HG02588 (cell line): Measurements from ENCODE around the gene GNS.
"Not testable (repeated sequence)": the region's sequence is repeated elsewhere in the genome, so short reads cannot be mapped to it uniquely, and the experiment has no call there.

Experiments
- ATAC-seq: cut with Tn5 transposase; IDR thresholded peaks from one replicate; pipeline ENCODE4 v1.9.1; 2021; ENCODE audit warnings: mild to moderate bottlenecking, moderate library complexity; ENCODE audit not compliant: unreplicated experiment

GNS gene

DNA sequence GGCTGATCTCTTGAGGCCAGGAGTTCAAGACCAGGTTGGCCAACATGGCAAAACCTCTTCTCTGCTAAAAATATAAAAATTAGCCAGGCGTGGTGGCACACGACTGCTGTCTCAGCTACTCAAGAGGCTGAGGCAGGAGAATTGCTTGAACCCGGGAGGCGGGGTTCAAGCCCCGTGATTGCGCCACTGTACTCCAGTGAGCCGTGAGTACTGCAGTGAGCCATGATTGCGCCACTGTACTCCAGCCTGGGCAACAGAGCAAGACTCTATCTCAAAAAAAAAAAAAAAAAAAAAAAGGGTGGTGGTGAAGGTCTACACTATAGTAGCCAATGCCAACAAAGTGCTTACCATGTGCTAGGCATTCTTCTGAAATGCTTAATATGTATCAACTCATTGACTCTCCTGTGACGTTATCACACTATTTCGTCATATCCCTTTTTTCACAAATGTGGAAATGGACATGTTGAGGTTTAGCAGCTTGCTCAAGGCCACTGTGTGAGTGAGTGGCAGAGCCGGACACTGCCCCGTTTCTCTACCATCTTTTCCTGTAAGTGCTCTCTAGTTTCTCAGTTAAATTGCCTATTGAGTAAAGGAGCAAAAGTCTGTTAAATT, 59.6 kb downstream of the GNS start:
- no peak for ATAC-seq

DNA sequence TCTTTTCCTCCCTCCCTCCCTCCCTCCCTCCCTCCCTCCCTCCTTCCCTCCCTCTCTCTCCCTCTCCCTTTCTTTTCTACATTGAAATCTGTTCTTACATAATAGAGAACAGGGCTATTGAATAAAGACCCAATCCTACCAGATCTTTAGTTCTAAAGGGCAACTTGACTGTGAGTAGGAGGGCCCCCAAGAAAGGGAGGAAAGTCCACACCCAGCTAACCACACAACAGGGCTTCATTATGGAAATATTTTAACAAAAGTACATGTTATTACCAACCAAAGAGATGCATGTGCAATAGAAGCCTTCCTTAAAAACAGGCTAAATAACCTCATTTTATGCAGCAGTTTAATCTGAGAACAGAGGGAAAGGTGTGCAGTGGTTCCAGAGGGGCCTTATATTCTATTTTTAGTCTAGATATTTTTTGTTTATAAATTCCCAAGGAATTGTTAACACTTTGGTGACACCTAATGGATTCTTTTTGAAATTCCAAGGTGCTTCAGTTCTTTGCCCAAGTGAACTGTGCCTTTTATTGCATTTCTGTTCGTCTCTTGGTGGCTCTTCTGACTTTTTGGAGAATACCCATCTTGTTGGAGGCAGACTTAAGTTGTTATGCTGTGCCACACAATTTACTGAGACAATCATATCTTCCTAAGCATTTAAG, 63.0 kb downstream of the GNS start:
- ATAC-seq = no peak

DNA sequence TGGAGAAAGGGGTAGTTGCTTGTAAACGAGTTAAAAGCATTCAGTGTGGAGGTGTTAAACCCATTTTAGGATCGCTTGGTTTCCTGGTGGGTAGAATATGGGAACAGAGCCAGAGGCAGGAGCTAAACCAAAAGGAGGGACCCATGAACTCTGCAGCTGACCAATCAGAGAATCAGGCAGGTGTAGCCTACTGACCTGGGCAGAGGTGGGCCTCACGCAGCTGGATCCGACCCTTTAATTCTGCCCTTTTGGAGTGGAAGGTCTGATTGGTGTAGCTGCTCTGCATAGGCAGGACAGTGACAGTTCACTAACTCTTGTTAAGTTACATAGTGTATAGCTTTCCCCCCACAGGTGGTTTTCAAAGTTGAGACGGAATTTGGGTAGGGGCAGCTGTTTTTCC, 63.7 kb downstream of the GNS start:
- no peak for ATAC-seq

DNA sequence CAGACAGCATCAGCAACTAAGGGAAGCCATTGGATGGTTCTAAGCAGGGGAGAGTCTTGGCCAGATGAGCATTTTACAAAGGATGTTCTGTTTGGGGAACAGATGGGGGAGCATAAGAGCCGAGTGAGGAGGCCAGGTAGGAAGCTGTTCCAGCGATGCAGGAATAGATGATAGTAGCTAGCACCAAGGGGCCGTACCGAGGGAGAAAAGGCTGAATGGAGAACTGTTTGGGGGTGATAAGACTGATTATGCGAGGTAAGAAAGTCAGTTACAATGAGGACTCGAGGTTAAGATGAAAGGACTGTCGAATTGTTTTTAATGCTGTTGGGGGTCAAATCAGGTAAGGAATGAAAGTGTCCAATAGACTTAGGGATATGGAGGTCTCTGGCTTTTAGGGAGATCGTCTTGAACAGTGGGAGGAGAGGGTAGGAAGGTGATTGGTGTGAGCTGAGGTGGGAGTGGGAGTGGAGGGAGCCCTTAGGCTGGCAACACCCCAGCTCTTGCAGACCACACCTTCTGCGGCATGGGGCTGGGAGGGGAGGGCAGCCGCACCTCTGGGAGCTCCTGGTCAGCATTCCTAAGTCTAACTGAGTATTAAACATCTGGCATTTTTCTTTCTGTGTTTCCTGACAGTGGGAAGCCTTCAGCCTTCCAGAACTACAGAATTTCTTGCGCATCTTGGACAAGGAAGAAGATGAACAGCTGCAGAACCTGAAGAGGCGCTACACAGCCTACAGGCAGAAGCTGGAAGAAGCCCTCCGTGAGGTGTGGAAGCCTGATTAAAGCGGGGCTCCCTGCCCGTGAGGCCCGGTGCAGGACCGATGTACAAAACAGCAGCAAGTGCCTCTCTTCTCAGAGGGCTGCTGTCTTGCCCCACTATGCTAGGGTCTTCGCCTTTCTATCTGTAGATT, 64.8 kb downstream of the GNS start:
- no peak for ATAC-seq

DNA sequence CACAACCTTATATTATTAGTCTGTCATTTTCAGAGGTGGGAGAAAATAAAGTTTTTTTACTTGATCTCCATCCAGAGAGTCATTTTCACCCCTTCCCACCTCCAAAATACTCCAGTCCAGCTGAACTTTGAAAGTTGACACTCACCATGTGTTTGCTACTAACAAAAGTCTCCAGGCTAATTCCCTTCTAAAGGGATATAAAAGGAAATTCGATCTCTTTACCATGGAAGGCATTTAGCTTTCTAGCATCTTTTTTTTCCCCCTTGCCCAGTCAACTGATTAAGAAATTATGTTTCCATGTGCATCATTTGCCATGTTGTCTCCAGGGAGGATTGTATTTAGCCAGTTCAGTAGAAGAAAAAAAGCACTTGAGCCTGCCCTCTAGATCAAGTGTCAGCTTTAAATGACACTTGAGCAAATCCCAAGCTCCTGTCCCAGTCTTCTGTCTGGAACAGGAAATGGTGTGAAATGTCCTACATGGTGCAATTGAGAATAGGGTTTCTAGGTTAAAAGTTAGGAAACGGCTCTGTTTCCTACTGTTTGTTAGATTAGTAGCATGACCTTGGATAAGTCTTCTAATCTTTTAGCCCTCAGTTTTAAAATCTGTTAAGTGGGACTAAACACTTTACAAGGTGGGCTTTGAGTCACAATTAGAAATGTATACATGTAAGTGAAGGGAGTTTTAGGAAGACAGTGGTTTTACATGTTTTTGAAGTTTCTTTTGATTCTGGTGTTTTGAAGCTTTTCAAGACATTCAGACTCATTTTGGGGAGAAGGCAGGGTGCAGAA, 67.2 kb downstream of the GNS start:
- no peak for ATAC-seq

DNA sequence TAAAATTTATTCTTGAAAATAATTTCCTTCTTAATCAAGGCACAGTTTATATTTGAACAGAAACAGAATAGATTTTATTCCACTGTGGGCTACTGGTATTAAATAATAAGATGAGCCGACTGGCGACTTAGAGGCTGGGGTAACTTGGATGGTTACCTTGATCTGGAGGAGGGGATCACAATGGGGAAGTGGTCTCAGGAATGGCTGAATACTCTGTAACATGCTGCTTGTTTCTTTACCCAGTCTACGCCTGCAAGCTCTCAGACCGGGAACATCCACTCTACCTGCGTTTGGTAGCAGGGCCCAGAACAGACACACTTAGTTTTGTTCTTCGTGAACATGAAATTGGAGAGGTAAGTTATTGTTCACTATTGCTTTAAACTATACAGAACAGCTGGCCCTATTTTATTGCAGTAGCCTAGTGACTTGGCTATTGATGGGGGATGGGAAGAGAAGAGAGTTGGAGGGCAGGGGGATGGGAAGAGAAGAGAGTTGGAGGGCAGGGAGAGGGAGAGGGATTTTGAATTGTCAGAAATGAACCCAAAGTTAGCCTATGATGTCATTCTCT, 67.9 kb downstream of the GNS start:
- ATAC-seq = no peak

DNA sequence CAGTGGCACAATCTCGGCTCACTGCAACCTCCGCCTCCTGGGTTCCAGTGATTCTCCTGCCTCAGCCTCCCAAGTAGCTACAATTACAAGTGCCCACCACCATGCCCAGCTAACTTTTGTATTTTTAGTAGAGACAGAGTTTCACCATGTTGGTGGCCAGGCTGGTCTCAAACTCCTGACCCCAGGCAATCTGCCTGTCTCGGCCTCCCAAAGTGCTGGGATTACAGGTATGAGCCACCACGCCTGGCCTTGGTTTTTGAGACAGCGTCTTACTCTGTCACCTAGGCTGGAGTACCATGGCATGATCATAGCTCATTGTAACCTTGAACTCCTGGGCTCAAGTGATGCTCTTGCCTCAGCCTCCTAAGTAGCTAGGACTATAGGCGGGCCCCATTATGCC, 69.0 kb downstream of the GNS start:
- ATAC-seq = not testable (repeated sequence)

DNA sequence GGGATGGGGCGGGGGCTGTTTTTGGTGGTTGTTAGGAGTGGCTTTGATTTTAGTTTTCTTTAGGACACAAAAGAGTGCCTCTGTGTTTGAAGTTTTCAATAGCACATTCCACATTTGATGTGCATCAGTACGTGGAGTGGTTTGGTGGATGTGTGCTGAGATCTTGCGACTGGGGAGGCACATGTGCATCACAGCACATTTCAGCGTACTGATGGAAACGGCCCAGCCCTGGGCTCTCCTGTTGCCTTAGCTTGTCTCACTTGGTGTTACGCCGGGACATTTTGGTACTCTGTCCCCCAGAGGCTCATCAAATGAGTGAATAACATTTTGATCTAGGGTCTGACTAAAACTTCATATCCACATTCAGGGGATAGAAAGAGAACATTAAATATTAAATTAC, 70.5 kb downstream of the GNS start:
- ATAC-seq = no peak

DNA sequence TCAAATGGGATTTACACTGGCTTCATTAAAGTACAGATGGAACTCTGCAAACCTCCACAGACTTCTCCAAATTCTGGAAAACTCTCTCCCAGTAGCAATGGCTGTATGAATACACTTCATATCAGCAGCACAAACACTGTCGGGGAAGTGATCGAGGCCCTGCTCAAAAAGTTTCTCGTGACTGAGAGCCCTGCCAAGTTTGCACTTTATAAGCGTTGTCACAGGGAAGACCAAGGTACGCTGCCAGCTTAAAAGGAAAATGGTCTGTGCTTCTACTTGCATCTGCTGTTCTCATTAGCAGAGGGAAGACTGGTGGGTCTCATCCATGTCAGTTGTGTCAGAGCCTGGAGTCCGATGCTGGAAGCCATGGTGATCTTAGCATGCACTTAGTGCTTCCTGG, 71.0 kb downstream of the GNS start:
- ATAC-seq = no peak

DNA sequence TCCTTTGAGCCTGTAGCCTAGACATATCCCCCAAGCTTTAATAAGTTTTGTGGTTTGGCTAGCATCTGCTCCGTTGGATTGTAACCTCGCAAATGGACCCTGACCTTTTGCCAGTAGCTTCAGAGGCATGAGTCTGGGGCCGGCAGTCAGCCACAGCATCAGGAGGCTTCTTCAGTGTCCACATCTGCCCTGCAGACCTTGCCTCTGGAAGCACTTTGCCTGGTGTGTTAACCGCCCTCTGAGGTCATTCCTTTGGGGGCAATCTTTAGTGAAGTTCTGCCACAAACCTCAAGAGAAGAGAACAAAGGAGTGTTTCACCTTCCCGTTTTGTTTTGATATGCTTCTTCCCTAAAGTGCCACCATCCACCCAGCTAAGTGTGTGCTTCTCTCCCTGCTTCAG, 71.4 kb downstream of the GNS start:
- no peak for ATAC-seq

DNA sequence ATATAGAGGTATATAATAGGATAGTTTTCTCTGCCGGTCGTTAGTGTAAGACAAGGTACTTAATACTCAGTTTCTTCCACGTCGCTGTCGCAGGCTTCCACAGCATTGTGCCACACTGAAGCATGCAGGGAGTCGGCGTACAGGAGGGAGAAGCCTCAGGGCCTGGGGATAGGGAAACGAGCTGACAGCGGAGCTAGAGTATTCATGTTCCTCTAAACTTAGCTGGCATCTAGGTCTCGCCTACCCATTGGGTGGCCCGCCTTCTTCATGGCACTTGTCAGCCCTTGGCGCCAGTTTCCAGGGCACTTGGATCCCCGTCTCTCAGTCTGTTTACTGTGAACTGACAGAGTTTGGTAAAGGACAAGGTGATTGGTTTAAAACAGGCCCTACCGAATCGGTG, 73.6 kb downstream of the GNS start:
- ATAC-seq = no peak

DNA sequence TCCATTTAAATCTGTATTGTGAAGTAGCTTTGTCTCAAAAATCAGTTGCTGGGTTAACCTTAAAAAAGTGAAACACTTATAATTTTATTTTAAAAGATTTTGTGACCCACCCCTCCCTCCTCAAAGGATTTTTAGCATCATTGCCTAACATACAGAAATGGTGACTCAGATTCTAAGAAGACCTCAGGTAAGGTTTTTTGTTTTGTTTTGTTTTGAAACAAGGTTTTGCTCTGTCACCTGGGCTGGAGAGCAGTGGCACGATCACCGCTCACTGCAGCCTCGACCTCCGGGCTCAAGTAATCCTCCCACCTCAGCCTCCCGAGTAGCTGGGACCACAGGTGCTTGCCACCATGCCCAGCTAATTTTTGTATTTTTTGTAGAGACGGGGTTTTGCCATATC, 74.2 kb downstream of the GNS start:
- ATAC-seq = no peak

DNA sequence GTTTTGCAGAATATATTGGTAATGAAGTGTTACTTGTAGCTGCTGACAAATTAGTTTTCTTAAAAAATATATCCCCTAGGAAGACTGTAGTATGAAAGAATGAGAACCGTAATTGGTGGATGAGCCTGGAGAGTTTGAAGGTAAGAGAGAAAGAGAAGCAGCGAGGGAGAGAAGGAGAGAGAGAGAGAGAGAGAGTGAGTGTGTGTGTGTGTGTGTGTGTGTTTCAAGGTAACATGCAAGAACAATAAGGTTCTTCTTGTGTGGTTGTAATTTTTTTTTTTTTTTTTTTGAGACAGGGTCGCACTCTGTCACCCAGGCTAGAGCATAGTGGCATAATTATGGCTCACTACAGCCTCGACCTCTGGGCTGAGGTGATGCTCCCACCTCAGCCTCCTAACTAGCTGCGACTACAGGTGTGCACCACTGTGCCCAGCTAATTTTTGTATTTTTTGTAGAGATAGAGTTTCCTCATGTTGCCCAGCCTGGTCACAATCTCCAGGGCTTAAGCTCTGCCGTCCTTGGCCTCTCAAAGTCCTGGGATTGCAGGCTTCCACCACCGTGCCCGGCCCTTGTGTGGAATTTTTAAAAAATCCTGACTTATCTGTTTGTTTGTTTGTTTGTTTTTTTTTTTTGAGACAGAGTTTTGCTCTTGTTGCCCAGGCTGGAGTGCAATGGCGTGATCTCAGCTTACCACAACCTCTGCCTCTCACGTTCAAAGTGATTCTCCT, 75.2 kb downstream of the GNS start:
- no peak for ATAC-seq

DNA sequence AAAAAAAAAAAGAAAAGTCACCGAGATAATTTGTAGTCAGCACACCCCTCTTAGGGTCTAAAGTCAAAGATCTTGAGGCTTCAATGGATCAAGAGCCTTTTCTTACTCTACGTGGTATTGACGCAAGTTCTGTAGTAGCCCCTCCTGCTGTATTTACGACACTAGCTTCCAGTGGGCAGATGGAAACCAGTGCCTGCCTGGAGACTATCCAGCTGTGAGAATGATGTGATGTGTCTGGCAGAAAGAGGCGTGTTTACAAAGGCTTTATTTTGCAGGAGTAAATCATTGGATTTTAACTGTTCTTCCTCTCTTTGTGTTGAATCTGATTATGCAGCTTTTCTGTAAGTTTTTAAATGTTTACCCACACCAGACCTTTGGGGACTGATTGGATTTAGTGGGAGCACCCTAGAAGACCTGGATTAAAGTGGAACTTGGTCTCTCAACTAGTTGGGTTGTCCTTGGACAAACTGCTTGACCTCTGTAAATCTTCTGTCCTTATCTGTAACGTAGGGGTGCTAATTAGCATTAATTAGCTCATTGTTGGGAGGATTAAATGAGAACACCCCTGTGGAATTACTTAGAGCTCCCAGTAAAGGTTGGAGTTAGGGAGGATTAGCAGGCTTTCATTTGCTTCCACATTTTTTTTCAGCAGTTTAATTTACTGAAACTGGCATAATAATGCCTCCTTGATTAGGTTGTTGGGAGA, 76.5 kb downstream of the GNS start:
- no peak for ATAC-seq

DNA sequence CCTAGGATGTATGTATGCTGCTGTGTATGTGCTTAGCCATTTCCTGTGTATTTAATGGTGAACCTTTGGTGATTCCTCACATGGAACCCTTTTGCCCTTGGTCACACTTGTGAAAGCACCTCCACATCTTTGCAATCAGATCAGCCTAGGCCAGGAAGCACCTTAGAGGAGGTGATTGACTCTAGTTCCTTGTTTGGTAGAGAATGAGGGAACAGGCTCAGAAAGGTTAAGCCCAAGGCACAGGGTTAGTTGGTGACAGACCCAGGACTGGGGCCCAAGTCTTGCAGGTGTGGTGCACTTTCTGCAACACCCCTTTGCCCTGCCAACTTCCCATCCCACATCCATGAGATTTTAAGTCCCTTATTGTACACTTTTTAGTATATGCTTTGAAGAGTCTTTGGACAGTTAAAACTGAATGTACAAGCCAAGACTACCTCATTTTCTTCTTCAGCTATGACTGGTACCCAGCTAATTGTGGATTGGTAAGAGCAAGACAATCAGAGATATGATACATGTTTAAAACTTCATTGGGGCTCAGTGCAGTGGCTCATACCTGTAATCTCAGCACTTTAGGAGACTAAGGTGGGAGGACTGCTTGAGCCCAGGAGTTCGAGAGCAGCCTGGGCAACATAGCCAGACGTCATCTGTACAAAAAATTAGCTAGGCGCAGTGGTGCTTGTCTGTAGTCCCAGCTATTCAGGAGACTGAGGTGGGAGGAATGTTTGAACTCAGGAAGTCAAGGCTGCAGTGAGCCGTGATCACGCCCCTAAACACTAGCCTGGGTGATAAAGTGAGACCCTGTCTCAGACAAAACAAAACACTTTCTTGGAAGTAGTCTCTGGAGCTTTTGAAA, 77.8 kb downstream of the GNS start:
- peak; percentile 36 for ATAC-seq

DNA sequence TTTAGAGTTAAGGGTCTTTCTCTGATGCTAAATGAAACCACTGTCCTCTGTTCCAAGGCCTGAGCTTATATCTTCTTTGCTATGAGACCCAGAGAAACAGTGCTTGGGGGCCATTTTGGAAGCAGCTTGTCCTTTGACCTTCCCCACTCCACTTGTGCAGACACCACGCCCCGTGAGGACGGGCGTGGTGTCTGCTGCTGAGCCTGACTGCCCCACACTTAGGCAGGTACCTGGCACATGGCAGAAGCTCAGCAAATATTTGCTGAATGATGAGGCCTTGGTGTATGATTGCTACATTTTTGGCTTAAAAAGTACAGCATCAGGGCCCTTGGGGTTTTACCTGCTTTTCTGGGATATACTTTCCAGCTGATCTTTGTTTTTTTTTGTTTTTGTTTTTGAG, 79.0 kb downstream of the GNS start:
- ATAC-seq = no peak

DNA sequence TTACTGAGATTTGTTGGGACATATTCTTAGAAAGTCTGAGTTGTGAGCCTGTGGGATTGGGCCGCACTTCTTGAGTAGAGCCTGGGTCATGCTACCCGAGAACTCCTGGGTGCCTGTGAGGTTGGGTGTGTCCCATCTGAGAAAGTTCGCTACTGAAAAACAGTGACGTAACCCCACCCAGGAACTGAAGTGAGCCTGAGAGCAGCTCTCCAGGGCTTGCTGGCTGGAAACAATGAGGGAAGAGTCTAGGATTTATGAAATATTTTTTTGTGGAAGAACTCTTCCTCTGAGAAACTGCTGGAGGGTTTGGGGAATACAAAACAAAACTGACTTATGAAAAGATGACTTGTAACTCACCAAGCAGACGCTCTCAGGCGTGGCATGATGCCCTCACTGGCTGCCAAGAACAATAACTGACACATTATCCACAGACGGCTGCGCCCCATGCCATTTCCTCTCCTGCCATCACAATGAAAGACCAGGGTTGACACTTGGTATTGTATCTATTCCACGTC, 79.7 kb downstream of the GNS start:
- peak; percentile 54 for ATAC-seq

DNA sequence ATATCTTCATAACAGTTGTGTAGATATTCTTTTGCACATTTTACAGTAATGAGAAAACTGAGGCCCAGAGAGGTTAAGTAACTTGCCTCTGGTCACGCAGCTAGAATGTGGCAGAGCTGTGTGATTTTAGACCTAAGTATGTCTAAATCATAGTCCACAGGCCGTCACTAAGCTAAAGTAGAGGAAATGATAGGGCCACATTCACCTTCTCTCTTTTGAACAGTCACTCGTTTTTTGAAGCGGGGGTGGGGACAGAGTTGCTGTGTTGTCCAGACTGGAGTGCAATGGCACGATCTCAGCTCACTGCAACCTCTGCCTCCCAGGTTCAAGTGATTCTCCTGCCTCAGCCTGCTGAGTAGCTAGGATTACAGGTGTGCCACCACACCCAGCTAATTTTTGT, 80.4 kb downstream of the GNS start:
- ATAC-seq = no peak
